GM23338 (cell line): ENCODE measurements around the gene OBSL1. TPM values are rescaled to one million over a fixed set of nuclear protein-coding genes. Genes with fewer than 3 reads are reported as not detected.

Experiments
- ATAC-seq: fragments of 200-7000 bp; cut with Tn5 transposase; 3 replicates; pipeline ENCODE4 v1.9.1; 2020
- DNase-seq: peaks from one replicate; pipeline ENCODE4 v3.0.0-alpha.2; 2015; ENCODE audit warnings: low spot score
- H2AFZ ChIP-seq: fragments of 200-600 bp; sonication (generic); 2 replicates; pipeline ENCODE4 v1.8.0; 2016; ENCODE audit warnings: antibody characterized with exemption, mild to moderate bottlenecking, moderate library complexity
- H3F3A ChIP-seq: fragments of 200-600 bp; sonication (generic); replicated peaks from 2 replicates; pipeline ENCODE4 v1.8.0; 2017; ENCODE audit warnings: antibody characterized with exemption, mixed run types, low read depth
- H3K27ac ChIP-seq: fragments of 200-600 bp; sonication (generic); 2 replicates; pipeline ENCODE4 v1.6.1; 2016; ENCODE audit warnings: low read depth
- H3K27me3 ChIP-seq: fragments of 200-600 bp; sonication (generic); 2 replicates; pipeline ENCODE4 v1.8.0; 2016; ENCODE audit warnings: mild to moderate bottlenecking, mixed run types, moderate library complexity; ENCODE audit not compliant: insufficient read depth
- H3K36me3 ChIP-seq: fragments of 200-600 bp; sonication (generic); 2 replicates; pipeline ENCODE4 v1.8.0; 2016; ENCODE audit warnings: mild to moderate bottlenecking; ENCODE audit not compliant: insufficient read depth
- H3K4me1 ChIP-seq: fragments of 200-600 bp; sonication (generic); 2 replicates; pipeline ENCODE4 v1.8.0; 2016; ENCODE audit warnings: mild to moderate bottlenecking, moderate library complexity; ENCODE audit not compliant: insufficient read depth
- H3K4me2 ChIP-seq: fragments of 200-600 bp; sonication (generic); 2 replicates; pipeline ENCODE4 v1.7.1; 2017; ENCODE audit warnings: mixed run types
- H3K4me3 ChIP-seq: fragments of 200-600 bp; sonication (generic); 2 replicates; pipeline ENCODE4 v1.6.1; 2016; ENCODE audit warnings: mixed run types
- H3K79me2 ChIP-seq: fragments of 200-600 bp; sonication (generic); replicated peaks from 2 replicates; pipeline ENCODE4 v1.8.0; 2017; ENCODE audit warnings: mild to moderate bottlenecking; ENCODE audit not compliant: insufficient read depth
- H3K9me2 ChIP-seq: fragments of 200-600 bp; sonication (generic); 2 replicates; pipeline ENCODE4 v1.8.0; 2017; ENCODE audit not compliant: insufficient read depth
- H4K20me1 ChIP-seq: fragments of 200-600 bp; sonication (generic); replicated peaks from 2 replicates; pipeline ENCODE4 v1.8.0; 2017; ENCODE audit warnings: mild to moderate bottlenecking; ENCODE audit not compliant: insufficient read depth
- H3K27ac Mint-ChIP-seq: 2 replicates; pipeline ENCODE4 v1.8.0; 2020; ENCODE audit warnings: inconsistent platforms, mild to moderate bottlenecking, moderate library complexity, mixed read lengths
- H3K27me3 Mint-ChIP-seq: 3 replicates; pipeline ENCODE4 v1.8.0; 2022; ENCODE audit warnings: low read depth, mild to moderate bottlenecking, moderate library complexity, mixed read lengths, inconsistent platforms; ENCODE audit not compliant: insufficient read depth, poor library complexity
- H3K36me3 Mint-ChIP-seq: 3 replicates; pipeline ENCODE4 v1.8.0; 2021; ENCODE audit warnings: low read depth, mild to moderate bottlenecking, inconsistent platforms, moderate library complexity, mixed read lengths
- H3K4me1 Mint-ChIP-seq: 3 replicates; pipeline ENCODE4 v1.8.0; 2020; ENCODE audit warnings: mild to moderate bottlenecking, inconsistent platforms, mixed read lengths
- H3K4me3 Mint-ChIP-seq: 3 replicates; pipeline ENCODE4 v1.8.0; 2021; ENCODE audit warnings: moderate library complexity, mild to moderate bottlenecking, inconsistent platforms, mixed read lengths
- H3K9me3 Mint-ChIP-seq: 3 replicates; pipeline ENCODE4 v1.8.0; 2020; ENCODE audit warnings: moderate library complexity, mild to moderate bottlenecking, inconsistent platforms, mixed read lengths
- CREB1 ChIP-seq: fragments of 250-450 bp; sonication (Bioruptor Pico); IDR thresholded peaks from 2 replicates; pipeline ENCODE4 v1.5.0; 2020; ENCODE audit warnings: low read depth, mild to moderate bottlenecking, moderate library complexity
- CTCF ChIP-seq, 2 experiments: fragments of 200-600 bp in 1 of 2; sonication (generic) in 1 of 2; conservative IDR thresholded peaks; 2 replicates each; pipeline versions ENCODE4 v1.5.1 to v1.6.1; 2016 to 2017; ENCODE audit warnings: antibody characterized with exemption in 2 of 2, low read depth in 2 of 2, mild to moderate bottlenecking in 2 of 2, moderate library complexity in 1 of 2
- ETS1 ChIP-seq: IDR thresholded peaks from 2 replicates; pipeline ENCODE4 v1.6.1; 2016; ENCODE audit warnings: antibody characterized with exemption
- EZH2 ChIP-seq: fragments of 200-600 bp; sonication (generic); IDR thresholded peaks from one replicate; pipeline ENCODE4 v1.8.0; 2017; ENCODE audit warnings: antibody characterized with exemption, mild to moderate bottlenecking, low read depth; ENCODE audit not compliant: unreplicated experiment
- EZH2phosphoT487 ChIP-seq: fragments of 200-600 bp; sonication (generic); IDR thresholded peaks from one replicate; pipeline ENCODE4 v1.8.1; 2018; ENCODE audit warnings: antibody characterized with exemption; ENCODE audit not compliant: unreplicated experiment
- JUNB ChIP-seq: IDR thresholded peaks from one replicate; pipeline ENCODE4 v1.6.1; 2016; ENCODE audit warnings: antibody characterized with exemption; ENCODE audit not compliant: unreplicated experiment
- POLR2AphosphoS5 ChIP-seq: IDR thresholded peaks from 2 replicates; pipeline ENCODE4 v1.6.1; 2016; ENCODE audit warnings: antibody characterized with exemption, low read depth
- REST ChIP-seq: IDR thresholded peaks from one replicate; pipeline ENCODE4 v1.6.1; 2018; ENCODE audit warnings: antibody characterized with exemption; ENCODE audit not compliant: unreplicated experiment
- STAT1 ChIP-seq: IDR thresholded peaks from one replicate; pipeline ENCODE4 v1.6.1; 2016; ENCODE audit warnings: antibody characterized with exemption; ENCODE audit not compliant: unreplicated experiment
- ZNF114 ChIP-seq: fragments of 250-450 bp; sonication (Bioruptor Pico); IDR thresholded peaks from 2 replicates; pipeline ENCODE4 v1.5.0; 2020; ENCODE audit warnings: mild to moderate bottlenecking, moderate library complexity
- ZNF331 ChIP-seq: fragments of 250-450 bp; sonication (Bioruptor Pico); IDR thresholded peaks from 2 replicates; pipeline ENCODE4 v1.5.0; 2020; ENCODE audit warnings: low read depth, mild to moderate bottlenecking, moderate library complexity
- ZNF462 ChIP-seq: fragments of 250-450 bp; sonication (Bioruptor Pico); IDR thresholded peaks from 2 replicates; pipeline ENCODE4 v1.5.0; 2020; ENCODE audit warnings: mild to moderate bottlenecking, moderate library complexity
- polyA plus RNA-seq: library from polyadenylated mRNA; unstranded; fragments of >200 nt; fragmentation: Nextera tagmentation; extraction: Ambion mirVana; gene quantifications from 2 replicates; pipeline ENCODE4 v1.2.1, GENCODE V29; 2016
- total RNA-seq: library from RNA; depleted of rRNA; stranded (reverse); fragments of >200 nt; shearing (Covaris generic); gene quantifications from 2 replicates; pipeline ENCODE4 v1.2.3, GENCODE V29; 2014

OBSL1 gene
- total and polyA plus RNA-seq, 2 experiments from 2014 or later, result 94.9 to 207 TPM

GRCh38 chr2:219516888-219517287 lies 54.5 kb downstream of the OBSL1 start (continued):
- TF ChIP-seq JUNB (no peak), CTCF (conservative IDR thresholded peaks at IDR 0.05; ENCODE audit: low read depth in 2 of 2) (no peak), POLR2AphosphoS5 (no peak), CREB1 (CRISPR knock-in tag) (no peak), EZH2phosphoT487 (no peak), ZNF331 (CRISPR knock-in tag) (no peak), STAT1 (no peak), REST (no peak), ZNF114 (CRISPR knock-in tag) (no peak), ETS1 (no peak), EZH2 (no peak)

GRCh38 chr2:219515874-219516629 lies 55.3 kb downstream of the OBSL1 start:
- H3K9me2 ChIP-seq, result no peaks in the 10 kb centered on the region
- H3K4me2 ChIP-seq, result no peak overlapping the region
- Mint-ChIP-seq H3K9me3 (no peaks in the 10 kb centered on the region), H3K4me1 (peaks cover 74% of the 10 kb centered on the region), H3K27me3 (peaks cover 59% of the 10 kb centered on the region), H3K27ac (no peak overlapping the region), H3K36me3 (no peaks in the 10 kb centered on the region), H3K4me3 (no peak overlapping the region)
- H3K36me3 ChIP-seq, result no peaks in the 10 kb centered on the region
- no peaks in the 10 kb centered on the region for H3K79me2 ChIP-seq
- no peaks in the 10 kb centered on the region for H3F3A ChIP-seq
- no peak for ATAC-seq
- no peaks in the 10 kb centered on the region for H4K20me1 ChIP-seq
- H3K27me3 ChIP-seq, result peaks cover 78% of the 10 kb centered on the region
- H3K4me1 ChIP-seq, result peaks cover 41% of the 10 kb centered on the region
- H3K4me3 ChIP-seq, result no peak overlapping the region
- no peak for DNase-seq
- no peak overlapping the region for H2AFZ ChIP-seq
- no peak overlapping the region for H3K27ac ChIP-seq
- no peak for TF ChIP-seq EZH2phosphoT487
- no peak for TF ChIP-seq ZNF462
